Measurements from ENCODE around the gene LRRC47. TPM values are rescaled to one million over a fixed set of nuclear protein-coding genes. Genes with fewer than 3 reads are reported as not detected.

LRRC47 gene
- total and polyA plus RNA-seq, 5 donors: 23.3 to 60.3 (median 51.2) TPM

- DNase-seq: peak in 1 of 3 donors; percentile 41
- 92% methylated on average over 10 of the region's 10 CpGs for WGBS
These were observed 51.7 kb downstream of the LRRC47 start for GRCh38 chr1:3744646-3745045.

GRCh38 chr1:3743826-3744225, 52.5 kb downstream of the LRRC47 start:
- intact Hi-C loops (cut with DNase I): no loop called here
- H3K27me3 ChIP-seq (ENCODE audit: control insufficient read depth, insufficient read depth): no peaks in the 10 kb centered on the region
- DNase-seq: peak in 1 of 3 donors; percentile 15
- no peaks in the 10 kb centered on the region for H3K9me3 ChIP-seq (ENCODE audit: control insufficient read depth, low read length)
- ATAC-seq: no peak
- H3K4me3 ChIP-seq (ENCODE audit: low read length): no peak overlapping the region
- no peak overlapping the region for H3K27ac ChIP-seq (ENCODE audit: low read length)
- peaks cover 16% of the 10 kb centered on the region for H3K4me1 ChIP-seq (ENCODE audit: control insufficient read depth, insufficient read depth, low read length)
- WGBS: 92% methylated on average over 12 of the region's 12 CpGs

More at GRCh38 chr1:3744646-3745045, 51.7 kb downstream of the LRRC47 start:
- Histone ChIP-seq H3K4me3 (ENCODE audit: low read length) (no peak overlapping the region), H3K4me1 (ENCODE audit: control insufficient read depth, insufficient read depth, low read length) (peaks cover 16% of the 10 kb centered on the region), H3K9me3 (ENCODE audit: control insufficient read depth, low read length) (no peaks in the 10 kb centered on the region), H3K27me3 (ENCODE audit: control insufficient read depth, insufficient read depth) (no peaks in the 10 kb centered on the region), H3K27ac (ENCODE audit: low read length) (no peak overlapping the region)
- intact Hi-C loops (cut with DNase I): no loop called here
- no peak for ATAC-seq

- ATAC-seq: no peak
- intact Hi-C loops (cut with DNase I): no loop called here
- H3K9me3 ChIP-seq (ENCODE audit: control insufficient read depth, low read length): no peaks in the 10 kb centered on the region
- WGBS: 62% methylated on average over 4 of the region's 4 CpGs
- H3K4me3 ChIP-seq (ENCODE audit: low read length): no peak overlapping the region
- no peak for DNase-seq
- no peaks in the 10 kb centered on the region for H3K27me3 ChIP-seq (ENCODE audit: control insufficient read depth, insufficient read depth)
- peaks cover 16% of the 10 kb centered on the region for H3K4me1 ChIP-seq (ENCODE audit: control insufficient read depth, insufficient read depth, low read length)
- no peak overlapping the region for H3K27ac ChIP-seq (ENCODE audit: low read length)
These were observed 52.9 kb downstream of the LRRC47 start for GRCh38 chr1:3743421-3743820.

GRCh38 chr1:3742439-3743298, 53.6 kb downstream of the LRRC47 start:
- DNase-seq: peak in 2 of 3 donors; percentile 30 to 31
- no peak overlapping the region for H3K4me3 ChIP-seq (ENCODE audit: low read length)
- H3K4me1 ChIP-seq (ENCODE audit: control insufficient read depth, insufficient read depth, low read length): peaks cover 13% of the 10 kb centered on the region
- WGBS: 87% methylated on average over 24 of the region's 24 CpGs
- no peaks in the 10 kb centered on the region for H3K27me3 ChIP-seq (ENCODE audit: control insufficient read depth, insufficient read depth)
- ATAC-seq: no peak
- no peaks in the 10 kb centered on the region for H3K9me3 ChIP-seq (ENCODE audit: control insufficient read depth, low read length)
- intact Hi-C loops (cut with DNase I): no loop called here
- H3K27ac ChIP-seq (ENCODE audit: low read length): no peak overlapping the region

GRCh38 chr1:3741566-3742438, 54.5 kb downstream of the LRRC47 start:
- Histone ChIP-seq H3K9me3 (ENCODE audit: control insufficient read depth, low read length) (no peaks in the 10 kb centered on the region), H3K4me1 (ENCODE audit: control insufficient read depth, insufficient read depth, low read length) (peaks cover 13% of the 10 kb centered on the region), H3K27ac (ENCODE audit: low read length) (no peak overlapping the region), H3K27me3 (ENCODE audit: control insufficient read depth, insufficient read depth) (no peaks in the 10 kb centered on the region), H3K4me3 (ENCODE audit: low read length) (no peak overlapping the region)
- DNase-seq (peak in 2 of 3 donors; percentile 38 to 44), ATAC-seq (no peak)
- 91% methylated on average over 22 of the region's 22 CpGs for WGBS
- intact Hi-C loops (cut with DNase I): no loop called here

- Histone ChIP-seq H3K4me1 (ENCODE audit: control insufficient read depth, insufficient read depth, low read length) (peaks cover 8% of the 10 kb centered on the region), H3K9me3 (ENCODE audit: control insufficient read depth, low read length) (no peaks in the 10 kb centered on the region), H3K27me3 (ENCODE audit: control insufficient read depth, insufficient read depth) (no peaks in the 10 kb centered on the region), H3K4me3 (ENCODE audit: low read length) (no peak overlapping the region), H3K27ac (ENCODE audit: low read length) (no peak overlapping the region)
- DNase-seq (peak in 2 of 3 donors; percentile 39 to 51), ATAC-seq (no peak)
- WGBS: 94% methylated on average over 13 of the region's 13 CpGs
- intact Hi-C loops (cut with DNase I): no loop called here
These were observed 55.5 kb downstream of the LRRC47 start for GRCh38 chr1:3740752-3741151.

GRCh38 chr1:3740042-3740441, 56.3 kb downstream of the LRRC47 start:
- peak in 2 of 3 donors; percentile 46 to 50 for DNase-seq
- Histone ChIP-seq H3K4me3 (ENCODE audit: low read length) (no peak overlapping the region), H3K27me3 (ENCODE audit: control insufficient read depth, insufficient read depth) (no peaks in the 10 kb centered on the region), H3K4me1 (ENCODE audit: control insufficient read depth, insufficient read depth, low read length) (peaks cover under 1% of the 10 kb centered on the region), H3K27ac (ENCODE audit: low read length) (no peak overlapping the region), H3K9me3 (ENCODE audit: control insufficient read depth, low read length) (no peaks in the 10 kb centered on the region)
- intact Hi-C loops (cut with DNase I): no loop called here
- ATAC-seq: no peak
- 73% methylated on average over 9 of the region's 9 CpGs for WGBS

- no peak for DNase-seq
- 92% methylated on average over 12 of the region's 12 CpGs for WGBS
These were observed 57.4 kb downstream of the LRRC47 start for GRCh38 chr1:3738943-3739342.

GRCh38 chr1:3736708-3737107, 59.6 kb downstream of the LRRC47 start:
- no peaks in the 10 kb centered on the region for H3K4me1 ChIP-seq (ENCODE audit: control insufficient read depth, insufficient read depth, low read length)
- 87% methylated on average over 14 of the region's 14 CpGs for WGBS
- intact Hi-C loops (cut with DNase I): loop anchor here in 1 of 4 donors (10.0 kb wide), 1 partner anchor 162 kb away; no protein-coding TSS in a partner anchor
- no peaks in the 10 kb centered on the region for H3K27me3 ChIP-seq (ENCODE audit: control insufficient read depth, insufficient read depth)
- DNase-seq: peak in 2 of 3 donors; percentile 27 to 46
- no peak for ATAC-seq
- no peak overlapping the region for H3K27ac ChIP-seq (ENCODE audit: low read length)
- H3K9me3 ChIP-seq (ENCODE audit: control insufficient read depth, low read length): no peaks in the 10 kb centered on the region
- no peak overlapping the region for H3K4me3 ChIP-seq (ENCODE audit: low read length)

More at GRCh38 chr1:3738943-3739342, 57.4 kb downstream of the LRRC47 start:
- H3K27ac ChIP-seq (ENCODE audit: low read length): no peak overlapping the region
- H3K9me3 ChIP-seq (ENCODE audit: control insufficient read depth, low read length): no peaks in the 10 kb centered on the region
- intact Hi-C loops (cut with DNase I): loop anchor here in 1 of 4 donors (10.0 kb wide), 1 partner anchor 164 kb away; no protein-coding TSS in a partner anchor
- no peaks in the 10 kb centered on the region for H3K27me3 ChIP-seq (ENCODE audit: control insufficient read depth, insufficient read depth)
- H3K4me3 ChIP-seq (ENCODE audit: low read length): no peak overlapping the region
- no peak for ATAC-seq
- no peaks in the 10 kb centered on the region for H3K4me1 ChIP-seq (ENCODE audit: control insufficient read depth, insufficient read depth, low read length)

- Histone ChIP-seq H3K4me1 (ENCODE audit: control insufficient read depth, insufficient read depth, low read length) (no peaks in the 10 kb centered on the region), H3K27ac (ENCODE audit: low read length) (no peak overlapping the region)
These were observed 60.2 kb downstream of the LRRC47 start for GRCh38 chr1:3736131-3736561.

More at GRCh38 chr1:3736131-3736561, 60.2 kb downstream of the LRRC47 start:
- WGBS: 80% methylated on average over 13 of the region's 13 CpGs
- no peaks in the 10 kb centered on the region for H3K27me3 ChIP-seq (ENCODE audit: control insufficient read depth, insufficient read depth)
- no peak overlapping the region for H3K4me3 ChIP-seq (ENCODE audit: low read length)
- intact Hi-C loops (cut with DNase I): loop anchor here in 1 of 4 donors (10.0 kb wide), 1 partner anchor 161 kb away; no protein-coding TSS in a partner anchor
- DNase-seq (peak in 1 of 3 donors; percentile 59), ATAC-seq (peak in 1 of 2 donors; percentile 10)
- no peaks in the 10 kb centered on the region for H3K9me3 ChIP-seq (ENCODE audit: control insufficient read depth, low read length)

Measured in right cardiac atrium (tissue), 5 donors.